ENCODE data around the gene RAB44. TPM values are rescaled to one million over a fixed set of nuclear protein-coding genes. Genes with fewer than 3 reads are reported as not detected.

The RAB44 gene
- total and polyA plus RNA-seq, 2 donors from 2014 or later: 1.5 TPM; not detected in 1

GRCh38 chr6:36663504-36664446 lies 33.9 kb upstream of the RAB44 start:
- DNase-seq (no peak), FAIRE-seq (no peak)
- Histone ChIP-seq H3K9me3 (ENCODE audit: control insufficient read depth in 2 of 3, insufficient read depth in 1 of 3, low read length in 3 of 3) (no peaks in the 10 kb centered on the region), H3K4me3 (ENCODE audit: low read length in 3 of 3) (no peak overlapping the region), H3K4me1 (ENCODE audit: control insufficient read depth in 2 of 3, insufficient read depth in 2 of 3, low read depth in 1 of 3, low read length in 3 of 3) (peaks cover 0 to 17% (median 4%) of the 10 kb centered on the region in 3 donors), H3K27me3 (ENCODE audit: control insufficient read depth, insufficient read depth, low read length) (no peaks in the 10 kb centered on the region), H3K9ac (ENCODE audit: low read length in 3 of 3) (no peak overlapping the region), H3K36me3 (ENCODE audit: control insufficient read depth in 2 of 3, insufficient read depth in 3 of 3, low read length in 3 of 3) (no peaks in the 10 kb centered on the region), H3K27ac (ENCODE audit: low read depth in 2 of 2, low read length in 2 of 2) (no peak overlapping the region)
- intact Hi-C loops (cut with DNase I): no loop called here
- TF ChIP-seq CTCF (IDR thresholded peaks at IDR 0.05; ENCODE audit: borderline replicate concordance, extremely low read depth, insufficient read depth): no peak

GRCh38 chr6:36665180-36665579 lies 32.4 kb upstream of the RAB44 start:
- no peak for DNase-seq
- Histone ChIP-seq H3K4me1 (ENCODE audit: control insufficient read depth in 2 of 3, insufficient read depth in 2 of 3, low read depth in 1 of 3, low read length in 3 of 3) (peaks cover 0 to 17% (median 4%) of the 10 kb centered on the region in 3 donors), H3K9me3 (ENCODE audit: control insufficient read depth in 2 of 3, insufficient read depth in 1 of 3, low read length in 3 of 3) (no peaks in the 10 kb centered on the region), H3K27ac (ENCODE audit: low read depth in 2 of 2, low read length in 2 of 2) (no peak overlapping the region), H3K36me3 (ENCODE audit: control insufficient read depth in 2 of 3, insufficient read depth in 3 of 3, low read length in 3 of 3) (no peaks in the 10 kb centered on the region), H3K9ac (ENCODE audit: low read length in 3 of 3) (no peak overlapping the region), H3K4me3 (ENCODE audit: low read length in 3 of 3) (no peak overlapping the region), H3K27me3 (ENCODE audit: control insufficient read depth, insufficient read depth, low read length) (no peaks in the 10 kb centered on the region)
- TF ChIP-seq CTCF (IDR thresholded peaks at IDR 0.05; ENCODE audit: borderline replicate concordance, extremely low read depth, insufficient read depth): no peak
- intact Hi-C loops (cut with DNase I): no loop called here
- FAIRE-seq: no peak

- FAIRE-seq: no peak
- peak overlapping the region in 1 of 2 donors; percentile 32 for H3K27ac ChIP-seq (ENCODE audit: low read depth in 2 of 2, low read length in 2 of 2)
- no peaks in the 10 kb centered on the region for H3K27me3 ChIP-seq (ENCODE audit: control insufficient read depth, insufficient read depth, low read length)
- no peak for DNase-seq
- H3K36me3 ChIP-seq (ENCODE audit: control insufficient read depth in 2 of 3, insufficient read depth in 3 of 3, low read length in 3 of 3): no peaks in the 10 kb centered on the region
- intact Hi-C loops (cut with DNase I): no loop called here
- H3K9ac ChIP-seq (ENCODE audit: low read length in 3 of 3): no peak overlapping the region
- peaks cover 0 to 12% (median 0%) of the 10 kb centered on the region in 3 donors for H3K4me1 ChIP-seq (ENCODE audit: control insufficient read depth in 2 of 3, insufficient read depth in 2 of 3, low read depth in 1 of 3, low read length in 3 of 3)
- no peaks in the 10 kb centered on the region for H3K9me3 ChIP-seq (ENCODE audit: control insufficient read depth in 2 of 3, insufficient read depth in 1 of 3, low read length in 3 of 3)
- H3K4me3 ChIP-seq (ENCODE audit: low read length in 3 of 3): no peak overlapping the region
- TF ChIP-seq CTCF (IDR thresholded peaks at IDR 0.05; ENCODE audit: borderline replicate concordance, extremely low read depth, insufficient read depth): no peak
Observed at GRCh38 chr6:36666287-36666686, 31.3 kb upstream of the RAB44 start.
